GM12878 (cell line): ENCODE results near the gene LYSMD2. TPM values are rescaled to one million over a fixed set of nuclear protein-coding genes. Genes with fewer than 3 reads are reported as not detected.

Experiments
- ATAC-seq: fragments of 200-7000 bp; cut with Tn5 transposase; 3 replicates; pipeline ENCODE4 v1.9.1; 2020; ENCODE audit warnings: mild to moderate bottlenecking, moderate library complexity
- BruUV-seq: library from RNA; stranded (reverse); fragments of 400-500 nt; replicated peaks from 2 replicates; lab custom pipeline; 2021; lab: Mats Ljungman, UMichigan
- CTCF ChIA-PET: fragments of 300-600 bp; sonication (Branson Sonifier 250); formaldehyde crosslinking; extraction: SDS; loops from one replicate; lab custom pipeline; 2021; ENCODE audit warnings: inconsistent platforms; lab: Yijun Ruan, JAX
- POLR2A ChIA-PET: fragments of 350-600 bp; formaldehyde crosslinking; extraction: SDS; loops from one replicate; lab custom pipeline; 2021; ENCODE audit warnings: inconsistent platforms; lab: Charles Lee
- RAD21 ChIA-PET: fragments of 300-600 bp; sonication (Branson Sonifier 250); formaldehyde crosslinking; loops from one replicate; lab custom pipeline; 2023; ENCODE audit warnings: antibody characterized with exemption; ENCODE audit not compliant: unreplicated experiment; lab: Charles Lee
- SMC1A ChIA-PET: fragments of 300-600 bp; sonication (Branson Sonifier 250); formaldehyde crosslinking; loops from one replicate; lab custom pipeline; 2023; ENCODE audit not compliant: unreplicated experiment, uncharacterized antibody; lab: Charles Lee
- DNase-seq: peaks from one replicate; pipeline ENCODE4 v3.0.0-alpha.2; 2011; ENCODE audit warnings: low read depth, low spot score
- FAIRE-seq: peaks from 3 replicates; lab custom pipeline; 2011; peaks lifted over from hg19 to GRCh38; lab: Jason Lieb, UNC
- H2AFZ ChIP-seq: 2 replicates; pipeline ENCODE4 v1.6.0; 2011; ENCODE audit warnings: low read depth, low read length, control low read depth; ENCODE audit not compliant: control insufficient read depth
- H3K27ac ChIP-seq: 2 replicates; pipeline ENCODE4 v1.5.1; 2011; ENCODE audit warnings: control low read depth; ENCODE audit not compliant: control insufficient read depth, insufficient read depth
- H3K27me3 ChIP-seq, 2 experiments: replicated peaks in 1 of 2; 2 replicates each; pipeline versions ENCODE4 v1.6.0 to v1.6.1; 2011; ENCODE audit warnings: low read length in 1 of 2; ENCODE audit not compliant: control insufficient read depth in 2 of 2, insufficient read depth in 2 of 2
- H3K36me3 ChIP-seq, 2 experiments: 2 replicates each; pipeline ENCODE4 v1.5.1; 2011; ENCODE audit warnings: low read length in 1 of 2; ENCODE audit not compliant: control insufficient read depth in 2 of 2, insufficient read depth in 2 of 2
- H3K4me1 ChIP-seq: 2 replicates; pipeline ENCODE4 v1.6.1; 2011; ENCODE audit warnings: mild to moderate bottlenecking, low read length, moderate library complexity, mixed read lengths; ENCODE audit not compliant: control insufficient read depth, insufficient read depth
- H3K4me2 ChIP-seq: 2 replicates; pipeline ENCODE4 v1.6.0; 2011; ENCODE audit warnings: control low read depth; ENCODE audit not compliant: control insufficient read depth, insufficient read depth
- H3K4me3 ChIP-seq: fragments of 200-600 bp; sonication (generic); 2 replicates; pipeline ENCODE4 v1.5.1; 2016
- H3K79me2 ChIP-seq: 2 replicates; pipeline ENCODE4 v1.6.0; 2011; ENCODE audit warnings: low read length; ENCODE audit not compliant: control insufficient read depth, insufficient read depth
- H3K9ac ChIP-seq: 2 replicates; pipeline ENCODE4 v1.8.0; 2011; ENCODE audit warnings: low read length, control low read depth, mixed read lengths; ENCODE audit not compliant: control insufficient read depth, insufficient read depth
- H3K9me3 ChIP-seq: replicated peaks from 3 replicates; pipeline ENCODE4 v1.5.1; 2011; ENCODE audit warnings: mild to moderate bottlenecking, low read length; ENCODE audit not compliant: control insufficient read depth, insufficient read depth
- H4K20me1 ChIP-seq: 2 replicates; pipeline ENCODE4 v1.6.0; 2011; ENCODE audit not compliant: control insufficient read depth, insufficient read depth
- EZH2 ChIP-seq: IDR thresholded peaks from 2 replicates; pipeline ENCODE4 v1.6.1; 2012; ENCODE audit warnings: low read depth, mild to moderate bottlenecking, control low read depth, inconsistent platforms, low read length, borderline replicate concordance; ENCODE audit not compliant: control insufficient read depth
- KLF5 ChIP-seq: fragments of 450-650 bp; IDR thresholded peaks from 2 replicates; pipeline ENCODE4 v1.6.1; 2014; ENCODE audit warnings: mild to moderate bottlenecking; ENCODE audit not compliant: partially characterized antibody
- LARP7 ChIP-seq: fragments of 450-650 bp; IDR thresholded peaks from 2 replicates; pipeline ENCODE4 v1.6.1; 2017; ENCODE audit warnings: mild to moderate bottlenecking
- RAD21 ChIP-seq: IDR thresholded peaks from 2 replicates; pipeline ENCODE4 v1.6.1; 2011; ENCODE audit warnings: mild to moderate bottlenecking, low read depth, low read length, moderate library complexity; ENCODE audit not compliant: insufficient read depth
- SIX5 ChIP-seq: IDR thresholded peaks from 2 replicates; pipeline ENCODE4 v1.6.1; 2011; ENCODE audit warnings: mild to moderate bottlenecking, low read depth, low read length, moderate library complexity; ENCODE audit not compliant: severe bottlenecking
- SMAD5 ChIP-seq: IDR thresholded peaks from 2 replicates; pipeline ENCODE4 v1.6.1; 2016; ENCODE audit warnings: antibody characterized with exemption, low read depth
- SP1 ChIP-seq: IDR thresholded peaks from one replicate; pipeline ENCODE4 v1.6.1; 2011; ENCODE audit warnings: low read depth, low read length
- SREBF1 ChIP-seq: IDR thresholded peaks from 2 replicates; pipeline ENCODE4 v1.6.1; 2012; ENCODE audit warnings: mild to moderate bottlenecking, low read length
- YBX1 ChIP-seq: fragments of 450-650 bp; IDR thresholded peaks from 2 replicates; pipeline ENCODE4 v1.6.1; 2016; ENCODE audit warnings: antibody characterized with exemption
- WGBS: methylation state at CpG from one replicate; pipeline ENCODE4 v1.1.6; 2016; ENCODE audit warnings: low lambda C conversion rate; ENCODE audit not compliant: insufficient replicate concordance, insufficient coverage; ENCODE audit errors: missing lambda C conversion rate; 5-methylcytosine and 5-hydroxymethylcytosine counted together
- in situ Hi-C: fragments of 300-500 bp; cut with MboI; formaldehyde crosslinking; loops from 9 replicates; pipeline ENCODE4 v1.14.3; 2018; ENCODE audit warnings: mixed read lengths
- intact Hi-C: fragments of 100-400 bp; cut with micrococcal nuclease; formaldehyde crosslinking; loops from one replicate; pipeline ENCODE4 v1.14.2; 2022; ENCODE audit not compliant: unreplicated experiment
- polyA plus RNA-seq, 11 experiments: library from polyadenylated mRNA; depleted of rRNA in 4 of 11; unstranded in 6 of 11; stranded (reverse) in 5 of 11; fragments of >200 nt; fragmentation: Nextera tagmentation in 4 of 11; fragmentation: Illumina TruSeq in 1 of 11; extraction: Ambion mirVana in 4 of 11; extraction: Trizol in 1 of 11; gene quantifications; 1 replicate in 1 of 11; 2 replicates in 10 of 11; pipeline versions ENCODE4 v1.2.1 to v1.2.3, GENCODE V29; 2011 to 2016; ENCODE audit warnings: inconsistent platforms in 2 of 11, missing spikeins in 2 of 11, low read depth in 1 of 11
- total RNA-seq, 4 experiments: library from RNA; depleted of rRNA in 3 of 4; stranded (reverse); fragments of >200 nt in 3 of 4; fragmentation: Illumina TruSeq in 1 of 4; extraction: Trizol in 1 of 4; gene quantifications; 2 replicates each; pipeline versions ENCODE4 v1.2.1 to v1.2.3, GENCODE V29; 2013 to 2021
- TF ChIP-seq, protein P1 (sequence below): IDR thresholded peaks from 2 replicates; pipeline ENCODE4 v1.6.1; 2012; ENCODE audit warnings: mild to moderate bottlenecking, low read depth, low read length
- TF ChIP-seq, protein P2 (sequence below), 3 experiments: IDR thresholded peaks in 2 of 3; conservative IDR thresholded peaks in 1 of 3; 2 replicates each; pipeline ENCODE4 v1.5.1; 2011; ENCODE audit warnings: low read depth in 3 of 3, low read length in 3 of 3, mild to moderate bottlenecking in 3 of 3, control low read depth in 2 of 3, moderate library complexity in 2 of 3, inconsistent platforms in 1 of 3, mixed read lengths in 1 of 3; ENCODE audit not compliant: control insufficient read depth in 2 of 3, insufficient read depth in 1 of 3; ENCODE audit errors: extremely low read depth in 1 of 3
- TF ChIP-seq, protein P3 (sequence below): fragments of 450-650 bp; IDR thresholded peaks from 2 replicates; pipeline ENCODE4 v1.6.1; 2014; ENCODE audit warnings: mild to moderate bottlenecking
- TF ChIP-seq, protein P4 (sequence below): fragments of 450-650 bp; IDR thresholded peaks from 2 replicates; pipeline ENCODE4 v1.6.1; 2018; ENCODE audit warnings: borderline replicate concordance, mild to moderate bottlenecking; ENCODE audit not compliant: partially characterized antibody

The LYSMD2 gene
- total and polyA plus RNA-seq, 10 of the 15 experiments (the other 5 are each of a cell fraction or from before 2014, with no cell fraction given) = 30.5 to 61.3 (median 45.4) TPM

DNA sequence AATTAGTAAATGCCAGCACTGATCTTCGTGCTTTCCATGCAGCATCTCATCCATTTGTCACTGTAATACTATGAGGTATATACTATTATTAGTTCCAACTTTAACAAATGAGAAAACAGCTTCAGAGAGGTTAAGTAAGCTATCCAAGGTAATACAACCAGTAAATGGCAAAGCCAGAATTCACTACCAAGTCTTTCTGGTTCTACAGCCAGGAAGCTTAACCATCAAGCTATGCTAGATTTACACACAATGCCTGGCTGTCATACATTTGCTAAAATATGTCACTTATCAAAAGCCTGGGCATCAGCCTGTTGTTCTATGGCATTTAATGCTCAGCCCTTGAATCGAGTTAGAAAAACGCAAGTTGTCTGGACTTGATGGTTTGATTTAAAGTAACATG is 46.5 kb upstream of the LYSMD2 start (continued):
- TF ChIP-seq, protein P1, sequence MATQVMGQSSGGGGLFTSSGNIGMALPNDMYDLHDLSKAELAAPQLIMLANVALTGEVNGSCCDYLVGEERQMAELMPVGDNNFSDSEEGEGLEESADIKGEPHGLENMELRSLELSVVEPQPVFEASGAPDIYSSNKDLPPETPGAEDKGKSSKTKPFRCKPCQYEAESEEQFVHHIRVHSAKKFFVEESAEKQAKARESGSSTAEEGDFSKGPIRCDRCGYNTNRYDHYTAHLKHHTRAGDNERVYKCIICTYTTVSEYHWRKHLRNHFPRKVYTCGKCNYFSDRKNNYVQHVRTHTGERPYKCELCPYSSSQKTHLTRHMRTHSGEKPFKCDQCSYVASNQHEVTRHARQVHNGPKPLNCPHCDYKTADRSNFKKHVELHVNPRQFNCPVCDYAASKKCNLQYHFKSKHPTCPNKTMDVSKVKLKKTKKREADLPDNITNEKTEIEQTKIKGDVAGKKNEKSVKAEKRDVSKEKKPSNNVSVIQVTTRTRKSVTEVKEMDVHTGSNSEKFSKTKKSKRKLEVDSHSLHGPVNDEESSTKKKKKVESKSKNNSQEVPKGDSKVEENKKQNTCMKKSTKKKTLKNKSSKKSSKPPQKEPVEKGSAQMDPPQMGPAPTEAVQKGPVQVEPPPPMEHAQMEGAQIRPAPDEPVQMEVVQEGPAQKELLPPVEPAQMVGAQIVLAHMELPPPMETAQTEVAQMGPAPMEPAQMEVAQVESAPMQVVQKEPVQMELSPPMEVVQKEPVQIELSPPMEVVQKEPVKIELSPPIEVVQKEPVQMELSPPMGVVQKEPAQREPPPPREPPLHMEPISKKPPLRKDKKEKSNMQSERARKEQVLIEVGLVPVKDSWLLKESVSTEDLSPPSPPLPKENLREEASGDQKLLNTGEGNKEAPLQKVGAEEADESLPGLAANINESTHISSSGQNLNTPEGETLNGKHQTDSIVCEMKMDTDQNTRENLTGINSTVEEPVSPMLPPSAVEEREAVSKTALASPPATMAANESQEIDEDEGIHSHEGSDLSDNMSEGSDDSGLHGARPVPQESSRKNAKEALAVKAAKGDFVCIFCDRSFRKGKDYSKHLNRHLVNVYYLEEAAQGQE = no peak

DNA sequence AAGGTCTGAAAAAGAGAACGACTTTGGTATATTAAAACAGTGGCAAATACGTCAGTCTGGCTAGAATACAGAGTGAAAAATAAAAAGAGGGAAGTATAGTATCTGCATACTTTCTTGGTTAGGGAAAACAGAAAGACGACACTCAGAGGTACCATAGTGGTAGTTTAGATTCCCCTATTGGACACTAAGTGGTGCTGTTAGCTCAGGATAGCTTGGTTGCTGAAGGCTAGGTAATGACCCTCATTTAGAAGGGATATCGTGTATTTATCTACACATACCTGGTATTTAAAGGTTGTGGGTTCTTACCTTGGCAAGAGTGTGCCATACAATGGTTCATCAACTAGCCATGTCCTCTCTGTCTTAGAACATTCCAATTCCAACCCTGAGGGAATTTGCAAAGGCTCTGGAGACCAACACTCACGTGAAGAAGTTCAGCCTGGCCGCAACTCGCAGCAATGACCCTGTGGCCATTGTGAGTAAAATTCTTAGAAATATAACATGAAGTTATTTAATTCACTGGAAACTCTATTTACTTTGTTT is 45.0 kb upstream of the LYSMD2 start:
- POLR2A ChIA-PET = no interaction called here
- H3K79me2 ChIP-seq = no peaks in the 10 kb centered on the region
- no peak for DNase-seq
- SMC1A ChIA-PET = no interaction called here
- H2AFZ ChIP-seq = no peak overlapping the region
- 94% methylated on average over 7 of the region's 7 CpGs for WGBS
- FAIRE-seq = peak; percentile 61
- H3K36me3 ChIP-seq = no peaks in the 10 kb centered on the region; a peak in 1 of 4 replicates
- no peak overlapping the region for H3K9ac ChIP-seq
- in situ Hi-C loops = no loop called here
- H3K4me3 ChIP-seq = no peak overlapping the region
- intact Hi-C loops = no loop called here
- no peak for ATAC-seq
- RAD21 ChIA-PET = interaction anchor here (1.7 kb wide), 1 partner anchor 133 kb away, joined by 5 read pairs; no protein-coding TSS in a partner anchor
- no peaks in the 10 kb centered on the region for H3K4me1 ChIP-seq
- H3K4me2 ChIP-seq = no peak overlapping the region
- H4K20me1 ChIP-seq = no peaks in the 10 kb centered on the region
- BruUV-seq = no TSS peak
- peaks cover 3% of the 10 kb centered on the region; the same call in 2 of the 3 replicates for H3K9me3 ChIP-seq
- H3K27ac ChIP-seq = no peak overlapping the region
- H3K27me3 ChIP-seq = no peaks in the 10 kb centered on the region
- CTCF ChIA-PET = interaction anchor here (1.4 to 1.6 kb wide), 2 partner anchors 132 to 135 kb away, joined by 5 to 6 read pairs; no protein-coding TSS in a partner anchor
- TF ChIP-seq, protein P2, sequence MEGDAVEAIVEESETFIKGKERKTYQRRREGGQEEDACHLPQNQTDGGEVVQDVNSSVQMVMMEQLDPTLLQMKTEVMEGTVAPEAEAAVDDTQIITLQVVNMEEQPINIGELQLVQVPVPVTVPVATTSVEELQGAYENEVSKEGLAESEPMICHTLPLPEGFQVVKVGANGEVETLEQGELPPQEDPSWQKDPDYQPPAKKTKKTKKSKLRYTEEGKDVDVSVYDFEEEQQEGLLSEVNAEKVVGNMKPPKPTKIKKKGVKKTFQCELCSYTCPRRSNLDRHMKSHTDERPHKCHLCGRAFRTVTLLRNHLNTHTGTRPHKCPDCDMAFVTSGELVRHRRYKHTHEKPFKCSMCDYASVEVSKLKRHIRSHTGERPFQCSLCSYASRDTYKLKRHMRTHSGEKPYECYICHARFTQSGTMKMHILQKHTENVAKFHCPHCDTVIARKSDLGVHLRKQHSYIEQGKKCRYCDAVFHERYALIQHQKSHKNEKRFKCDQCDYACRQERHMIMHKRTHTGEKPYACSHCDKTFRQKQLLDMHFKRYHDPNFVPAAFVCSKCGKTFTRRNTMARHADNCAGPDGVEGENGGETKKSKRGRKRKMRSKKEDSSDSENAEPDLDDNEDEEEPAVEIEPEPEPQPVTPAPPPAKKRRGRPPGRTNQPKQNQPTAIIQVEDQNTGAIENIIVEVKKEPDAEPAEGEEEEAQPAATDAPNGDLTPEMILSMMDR (IDR thresholded peaks at IDR 0.05 in 2 of 3, conservative IDR thresholded peaks at IDR 0.05 in 1 of 3; ENCODE audit: control insufficient read depth in 2 of 3, extremely low read depth in 1 of 3, insufficient read depth in 1 of 3, low read depth in 3 of 3, low read length in 3 of 3) = peak in 2 of 3 experiments; percentile 15 to 27; a peak in 1 of 6 replicates
- no peak for TF ChIP-seq KLF5
- TF ChIP-seq SIX5 = no peak
- TF ChIP-seq, protein P3, sequence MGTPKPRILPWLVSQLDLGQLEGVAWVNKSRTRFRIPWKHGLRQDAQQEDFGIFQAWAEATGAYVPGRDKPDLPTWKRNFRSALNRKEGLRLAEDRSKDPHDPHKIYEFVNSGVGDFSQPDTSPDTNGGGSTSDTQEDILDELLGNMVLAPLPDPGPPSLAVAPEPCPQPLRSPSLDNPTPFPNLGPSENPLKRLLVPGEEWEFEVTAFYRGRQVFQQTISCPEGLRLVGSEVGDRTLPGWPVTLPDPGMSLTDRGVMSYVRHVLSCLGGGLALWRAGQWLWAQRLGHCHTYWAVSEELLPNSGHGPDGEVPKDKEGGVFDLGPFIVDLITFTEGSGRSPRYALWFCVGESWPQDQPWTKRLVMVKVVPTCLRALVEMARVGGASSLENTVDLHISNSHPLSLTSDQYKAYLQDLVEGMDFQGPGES = no peak
- no peak for TF ChIP-seq YBX1
- peak; percentile 25 for TF ChIP-seq RAD21
- TF ChIP-seq SMAD5 = no peak
- no peak for TF ChIP-seq SREBF1
- no peak for TF ChIP-seq SP1
- TF ChIP-seq, protein P4, sequence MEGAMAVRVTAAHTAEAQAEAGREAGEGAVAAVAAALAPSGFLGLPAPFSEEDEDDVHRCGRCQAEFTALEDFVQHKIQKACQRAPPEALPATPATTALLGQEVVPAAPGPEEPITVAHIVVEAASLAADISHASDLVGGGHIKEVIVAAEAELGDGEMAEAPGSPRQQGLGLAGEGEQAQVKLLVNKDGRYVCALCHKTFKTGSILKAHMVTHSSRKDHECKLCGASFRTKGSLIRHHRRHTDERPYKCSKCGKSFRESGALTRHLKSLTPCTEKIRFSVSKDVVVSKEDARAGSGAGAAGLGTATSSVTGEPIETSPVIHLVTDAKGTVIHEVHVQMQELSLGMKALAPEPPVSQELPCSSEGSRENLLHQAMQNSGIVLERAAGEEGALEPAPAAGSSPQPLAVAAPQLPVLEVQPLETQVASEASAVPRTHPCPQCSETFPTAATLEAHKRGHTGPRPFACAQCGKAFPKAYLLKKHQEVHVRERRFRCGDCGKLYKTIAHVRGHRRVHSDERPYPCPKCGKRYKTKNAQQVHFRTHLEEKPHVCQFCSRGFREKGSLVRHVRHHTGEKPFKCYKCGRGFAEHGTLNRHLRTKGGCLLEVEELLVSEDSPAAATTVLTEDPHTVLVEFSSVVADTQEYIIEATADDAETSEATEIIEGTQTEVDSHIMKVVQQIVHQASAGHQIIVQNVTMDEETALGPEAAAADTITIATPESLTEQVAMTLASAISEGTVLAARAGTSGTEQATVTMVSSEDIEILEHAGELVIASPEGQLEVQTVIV = no peak
- TF ChIP-seq EZH2 = no peak
- no peak for TF ChIP-seq LARP7
